Renal cortical epithelial cell (primary cell): ENCODE results near the gene RNF144A. TPM values are rescaled to one million over a fixed set of nuclear protein-coding genes. Genes with fewer than 3 reads are reported as not detected.
A peak's percentile ranks its signal among the peaks of the same experiment; 100 is the strongest.
"Not testable (repeated sequence)": the region's sequence is repeated elsewhere in the genome, so short reads cannot be mapped to it uniquely, and the experiment has no call there.

Experiments
- DNase-seq: peaks from one replicate; pipeline ENCODE4 v3.0.0-alpha.2; 2011; ENCODE audit warnings: low read depth
- total RNA-seq: library from RNA; depleted of rRNA; stranded (reverse); fragments of >200 nt; gene quantifications from 2 replicates; pipeline ENCODE4 v1.2.3, GENCODE V29; 2014

RNF144A gene, protein sequence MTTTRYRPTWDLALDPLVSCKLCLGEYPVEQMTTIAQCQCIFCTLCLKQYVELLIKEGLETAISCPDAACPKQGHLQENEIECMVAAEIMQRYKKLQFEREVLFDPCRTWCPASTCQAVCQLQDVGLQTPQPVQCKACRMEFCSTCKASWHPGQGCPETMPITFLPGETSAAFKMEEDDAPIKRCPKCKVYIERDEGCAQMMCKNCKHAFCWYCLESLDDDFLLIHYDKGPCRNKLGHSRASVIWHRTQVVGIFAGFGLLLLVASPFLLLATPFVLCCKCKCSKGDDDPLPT
- 1.8 and 2.6 TPM in 2 replicates for total RNA-seq

DNA sequence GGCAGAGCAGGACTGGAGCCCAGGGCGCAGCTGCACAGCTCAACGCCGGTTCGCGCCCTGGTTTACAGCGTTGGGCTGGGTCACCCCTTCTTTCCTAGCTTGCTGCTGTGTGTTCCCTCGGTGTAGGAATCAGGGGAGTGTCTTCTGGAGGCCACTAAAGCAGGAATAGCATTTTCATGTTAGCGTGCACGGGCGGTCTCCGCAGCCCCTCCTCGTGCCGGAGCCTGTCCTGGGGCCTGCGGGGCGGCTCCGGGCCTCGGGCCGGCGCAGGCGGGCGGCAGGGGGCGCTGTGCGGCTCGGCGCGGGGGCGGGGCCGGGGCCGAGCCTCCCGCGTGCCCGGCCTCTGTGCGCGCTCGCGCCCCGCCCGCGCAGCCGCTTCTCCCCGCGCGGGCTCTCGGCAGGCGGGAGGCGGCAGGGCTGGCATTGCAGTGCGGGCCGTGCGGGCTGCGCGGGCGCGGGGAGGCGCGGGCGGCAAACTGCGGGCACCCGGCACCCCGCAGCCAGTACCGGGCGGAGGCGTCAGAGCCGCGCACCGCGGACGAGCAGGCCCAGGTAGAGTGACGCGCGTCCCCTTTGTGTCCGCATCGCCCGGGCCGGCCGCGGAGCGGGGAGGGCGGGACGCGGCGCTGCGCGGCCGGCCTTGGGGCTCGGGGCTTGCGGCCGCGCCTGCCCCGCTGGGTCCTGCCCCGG is at the start of gene RNF144A:
Gene RNF144A (plus strand): TSS at position 342 of the 690 bp plus-strand sequence. CDS start 79,515 bp downstream, outside the sequence.
- DNase-seq: no peak

GRCh38 chr2:6872394-6872793 is 44.8 kb upstream of the RNF144A start:
- no peak for DNase-seq

GRCh38 chr2:6874032-6874431 is 43.2 kb upstream of the RNF144A start:
- DNase-seq: no peak

DNA sequence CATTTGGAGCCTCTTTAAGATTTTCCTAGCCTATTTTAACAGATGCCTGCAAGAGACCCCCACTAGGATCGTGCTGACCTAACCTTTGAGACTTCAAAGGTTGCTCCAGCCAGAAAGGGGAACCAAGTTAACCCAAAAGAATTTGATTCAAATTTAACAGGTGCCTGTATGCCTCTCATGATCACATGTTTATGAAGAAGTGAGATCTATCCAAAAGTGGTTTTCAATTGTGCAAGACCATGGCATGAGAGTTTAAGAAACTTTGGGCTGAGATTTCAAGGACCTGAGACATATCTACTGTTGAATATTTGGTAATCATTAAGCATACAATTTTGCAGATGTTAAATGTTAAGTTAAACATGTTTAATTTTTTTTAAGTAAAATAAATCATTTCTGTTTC is 40.9 kb upstream of the RNF144A start:
- no peak for DNase-seq

GRCh38 chr2:6877402-6878304 is 39.6 kb upstream of the RNF144A start, which contains the start of gene RSAD2:
Gene RSAD2, plus strand, starts transcription at chr2:6877777. Its CDS starts 24 bp downstream, at chr2:6877801.
- peak; percentile 77 for DNase-seq

DNA sequence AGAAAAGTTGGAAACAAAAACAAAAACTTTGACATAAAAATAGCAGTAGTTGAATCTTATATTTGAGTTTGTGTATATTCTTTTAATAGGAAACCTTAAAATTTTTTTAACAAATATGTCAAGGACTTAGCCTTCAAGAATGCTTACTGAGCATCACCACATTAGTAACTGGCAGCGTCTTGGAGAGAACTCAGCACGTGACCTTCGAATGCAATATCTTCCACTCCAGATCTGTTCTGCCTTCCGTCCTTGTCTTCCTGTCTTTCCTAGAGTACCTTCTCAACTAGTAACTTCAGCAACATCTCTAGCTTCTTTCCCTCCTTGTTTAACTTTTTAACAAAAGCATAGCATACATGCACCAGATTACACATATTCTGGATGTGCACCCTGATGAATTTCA is 38.7 kb upstream of the RNF144A start:
- no peak for DNase-seq

- no peak for DNase-seq
Observed at GRCh38 chr2:6879011-6879410, 38.2 kb upstream of the RNF144A start.

- DNase-seq: no peak
Observed at GRCh38 chr2:6880200-6880733, 36.9 kb upstream of the RNF144A start.

- DNase-seq: no peak
Observed at GRCh38 chr2:6881046-6881445, 36.2 kb upstream of the RNF144A start.

GRCh38 chr2:6881516-6881915 is 35.7 kb upstream of the RNF144A start:
- no peak for DNase-seq

DNA sequence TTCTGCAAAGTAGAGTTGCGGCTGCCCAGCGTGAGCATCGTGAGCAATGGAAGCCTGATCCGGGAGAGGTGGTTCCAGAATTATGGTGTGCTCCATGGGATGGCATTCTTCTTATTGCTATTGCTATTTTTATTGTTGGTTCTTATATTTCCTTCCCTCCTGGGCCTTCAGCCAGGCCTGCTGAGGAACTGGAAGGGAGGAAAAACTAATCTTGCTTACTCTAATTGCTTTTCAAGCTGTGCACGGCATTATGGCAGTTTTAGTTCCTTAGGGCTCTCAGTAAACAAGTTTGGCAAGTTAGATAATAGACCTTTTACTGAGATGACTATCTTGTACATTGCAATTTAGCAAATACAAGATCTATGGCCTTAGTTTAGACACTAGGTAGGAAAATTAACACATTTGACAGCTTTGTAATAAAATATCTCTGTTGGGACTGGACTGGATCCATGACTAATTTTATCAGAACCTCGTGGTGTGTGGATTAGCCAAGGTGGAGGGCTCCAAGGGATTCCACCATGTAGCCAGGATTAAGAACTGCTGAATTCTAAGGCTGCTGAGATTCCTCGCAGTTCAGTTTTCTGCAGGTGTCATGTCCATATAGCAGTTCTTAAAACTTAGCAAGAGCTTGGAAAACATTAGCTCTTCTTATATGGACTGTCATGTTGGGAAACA is 33.6 kb upstream of the RNF144A start:
- no peak for DNase-seq

DNA sequence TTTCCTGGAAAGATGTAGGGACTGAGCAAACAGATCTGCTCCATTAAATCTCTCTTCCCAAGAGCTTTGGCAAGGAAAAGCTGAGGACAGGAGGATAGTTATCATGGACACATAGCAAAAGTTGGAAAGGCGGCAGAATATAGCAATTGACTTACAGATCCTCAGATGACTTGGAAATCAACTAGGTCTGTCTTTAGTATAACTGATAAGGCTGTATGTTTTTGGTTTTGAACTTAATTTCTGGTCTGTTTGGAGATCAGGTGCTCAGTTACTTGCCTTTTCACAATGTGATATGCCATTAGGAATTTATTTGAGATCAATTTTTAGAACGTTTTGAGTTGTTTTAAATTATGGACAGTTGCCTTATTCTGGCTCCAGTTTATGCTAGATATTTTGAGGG is 31.7 kb upstream of the RNF144A start:
- DNase-seq: no peak

DNA sequence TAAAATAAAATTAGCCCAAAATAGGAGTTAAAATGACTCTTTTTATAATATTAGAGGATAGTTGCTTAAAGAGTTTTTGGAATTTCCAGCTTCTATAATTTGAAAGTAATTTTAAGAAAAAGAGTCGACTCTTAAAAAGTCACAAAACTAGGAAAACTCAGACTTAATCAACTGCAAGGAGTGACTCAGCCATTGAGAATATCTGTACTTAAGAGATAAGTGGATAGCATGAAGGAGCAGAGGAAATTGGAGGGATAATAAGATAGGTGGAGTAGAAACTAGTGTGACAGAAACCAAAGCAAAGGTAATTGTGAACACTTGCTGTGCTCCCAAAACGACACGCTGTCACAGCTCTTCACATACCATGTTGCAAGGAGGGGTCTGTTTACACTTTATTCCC is 31.2 kb upstream of the RNF144A start:
- DNase-seq: no peak

- DNase-seq: no peak
Observed at GRCh38 chr2:6887751-6888192, 29.4 kb upstream of the RNF144A start.

GRCh38 chr2:6888724-6889123 is 28.5 kb upstream of the RNF144A start:
- DNase-seq: no peak

DNA sequence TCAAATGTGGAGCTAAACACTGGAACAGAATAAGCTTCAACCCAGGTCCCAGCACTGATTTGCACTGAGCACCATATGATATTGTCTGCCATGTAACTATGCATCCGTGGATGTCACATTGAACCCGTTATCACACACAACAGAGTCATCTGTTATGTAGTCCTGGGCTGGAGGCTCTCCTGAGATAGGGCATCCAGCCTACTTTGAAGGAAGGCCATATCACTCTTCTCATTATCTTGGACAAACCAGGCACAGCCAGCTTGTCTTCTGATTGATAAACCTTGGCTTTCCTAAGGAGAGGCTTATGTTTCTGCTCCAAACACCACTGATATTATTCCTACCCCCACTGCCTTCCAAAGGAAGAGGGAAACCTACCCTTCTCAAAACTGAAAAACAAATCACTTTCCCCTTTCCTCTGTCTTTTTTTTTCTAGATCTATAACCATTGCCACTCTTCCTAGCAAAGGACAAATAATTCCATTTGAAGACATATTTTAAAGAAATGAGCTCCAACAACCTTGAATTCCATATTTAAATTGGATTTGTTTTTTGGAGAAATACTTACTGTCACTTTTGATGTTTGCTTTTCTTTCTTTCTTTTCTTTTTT is 23.2 kb upstream of the RNF144A start:
- no peak for DNase-seq

DNA sequence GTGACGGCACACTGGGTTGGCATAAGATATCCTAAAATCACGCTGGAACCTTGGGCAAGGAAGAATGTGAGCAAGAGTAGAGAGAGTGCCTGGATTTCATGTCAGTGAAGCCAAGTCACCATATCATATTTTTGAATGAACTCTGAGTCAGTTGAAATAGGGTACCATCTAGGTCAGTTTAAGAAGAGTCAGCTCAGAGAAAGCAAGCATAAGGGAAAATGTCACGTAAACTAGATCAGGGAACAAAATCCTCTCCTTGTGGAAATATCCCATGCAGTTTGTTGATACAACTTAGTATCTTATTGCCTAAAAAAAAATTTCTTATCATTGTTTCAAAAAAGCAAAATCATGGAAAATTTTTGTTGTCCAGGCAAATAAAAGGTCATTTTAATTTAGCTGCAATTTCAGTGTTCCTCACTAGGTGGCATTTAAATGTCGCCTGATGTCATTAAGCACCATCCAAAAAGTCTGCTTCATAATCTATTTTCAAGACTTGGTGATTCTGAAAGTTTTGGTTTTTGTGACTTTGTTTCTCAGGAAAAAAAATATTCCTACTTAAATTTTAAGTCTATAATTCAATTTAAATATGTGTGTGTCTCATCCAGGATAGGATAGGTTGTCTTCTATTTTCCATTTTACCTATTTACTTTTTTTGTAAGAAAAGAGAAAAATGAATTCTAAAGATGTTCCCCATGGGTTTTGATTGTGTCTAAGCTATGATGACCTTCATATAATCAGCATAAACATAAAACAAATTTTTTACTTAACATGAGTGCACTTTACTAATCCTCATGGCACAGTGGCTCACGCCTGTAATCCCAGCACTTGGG is 20.1 kb upstream of the RNF144A start:
- peak; percentile 48 for DNase-seq

DNA sequence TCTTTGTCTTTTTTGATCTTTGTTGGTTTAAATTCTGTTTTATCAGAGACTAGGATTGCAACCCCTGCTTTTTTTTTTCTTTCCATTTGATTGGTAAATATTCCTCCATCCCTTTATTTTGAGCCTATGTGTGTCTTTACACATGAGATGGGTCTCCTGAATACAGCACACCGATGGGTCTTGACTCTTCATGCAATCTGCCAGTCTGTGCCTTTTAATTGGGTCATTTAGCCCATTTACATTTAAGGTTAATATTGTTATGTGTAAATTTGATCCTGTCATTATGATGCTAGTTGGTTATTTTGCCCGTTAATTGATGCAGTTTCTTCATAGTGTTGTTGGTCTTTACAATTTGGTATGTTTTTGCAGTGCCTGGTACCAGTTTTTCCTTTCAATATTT is 14.6 kb upstream of the RNF144A start:
- not testable (repeated sequence) for DNase-seq

DNA sequence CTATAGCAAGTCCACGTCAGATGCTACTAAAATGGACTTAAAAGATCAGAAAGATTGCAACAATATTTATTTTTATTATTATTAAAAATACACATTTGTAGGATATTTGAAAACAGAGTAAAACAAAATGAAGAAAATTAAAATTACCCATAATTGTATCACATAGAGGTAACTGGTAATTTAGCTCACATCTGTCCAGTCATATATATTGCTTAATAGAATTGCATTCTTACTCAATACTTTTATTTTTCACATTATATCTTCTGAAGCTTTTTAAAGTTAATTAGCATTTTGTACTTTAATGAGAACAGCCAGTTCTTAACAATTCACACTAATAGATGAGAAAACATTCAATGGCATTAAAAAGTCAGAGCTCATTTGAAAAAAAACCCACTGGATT is 11.5 kb upstream of the RNF144A start:
- no peak for DNase-seq

DNA sequence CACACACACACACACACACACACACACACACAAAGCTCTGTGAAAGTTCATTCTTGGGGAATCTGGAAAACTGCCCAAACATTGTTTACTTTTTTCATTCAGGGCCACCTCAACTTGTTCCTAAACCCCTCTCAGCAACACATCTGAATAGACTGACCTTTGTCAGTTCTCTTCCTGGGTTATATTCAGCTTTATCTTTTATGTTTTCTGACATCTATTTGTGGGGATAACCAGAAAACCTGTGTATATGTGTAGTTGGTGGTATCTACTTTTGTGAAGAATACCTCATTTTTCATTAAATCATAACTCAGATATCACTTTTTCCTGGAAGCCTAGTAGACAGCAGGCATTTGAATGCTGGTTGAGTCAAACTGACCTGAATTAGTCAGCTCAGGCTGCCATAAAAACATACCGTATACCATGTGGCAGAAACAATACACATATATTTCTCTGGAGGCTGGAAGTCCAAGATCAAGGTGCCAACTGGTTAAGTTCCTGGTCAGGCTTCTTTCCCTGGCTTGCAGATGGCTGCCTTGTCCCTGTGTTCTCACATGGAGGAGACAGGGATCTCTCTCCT is 11.0 kb upstream of the RNF144A start:
- DNase-seq: no peak
